Ureter (tissue), 1 donor: ENCODE data around the gene SPRYD4. TPM values are rescaled to one million over a fixed set of nuclear protein-coding genes. Genes with fewer than 3 reads are reported as not detected.
"Not testable (repeated sequence)": the region's sequence is repeated elsewhere in the genome, so short reads cannot be mapped to it uniquely, and the experiment has no call there.

Source experiments
- DNase-seq: peaks from one replicate; pipeline ENCODE4 v3.0.0-alpha.2; 2020; ENCODE audit warnings: low spot score
- total RNA-seq: library from RNA; stranded (reverse); gene quantifications from one replicate; pipeline ENCODE4 v1.2.4, GENCODE V29; 2023
- donor health status: DM: yes; HTN: yes; CAD: no.

The SPRYD4 gene
- total RNA-seq, 1 donor from 2014 or later: 6.8 TPM

DNA sequence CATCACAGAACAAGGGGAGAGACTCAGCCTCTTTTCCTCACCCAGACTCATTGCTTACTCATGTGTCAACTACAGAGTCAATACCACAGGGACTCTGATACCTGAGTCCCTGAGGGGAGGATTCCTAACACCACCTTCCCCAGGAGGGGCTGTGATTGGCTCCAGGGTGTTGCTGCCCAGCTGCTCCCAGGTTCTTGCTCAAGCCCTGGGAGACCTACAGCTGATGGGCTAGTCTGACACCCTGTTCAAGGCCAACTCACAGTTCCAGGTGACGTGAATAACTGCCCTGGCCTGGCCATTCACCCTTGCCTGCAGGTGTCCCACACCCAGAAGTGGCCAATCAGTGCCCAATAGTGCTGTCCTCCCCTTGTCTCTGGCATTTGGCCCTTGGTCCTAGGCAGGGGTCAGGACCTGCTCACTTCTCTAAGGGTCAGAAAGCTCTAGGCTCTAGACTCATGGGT lies 8.6 kb downstream of the SPRYD4 start:
- no peak for DNase-seq

DNA sequence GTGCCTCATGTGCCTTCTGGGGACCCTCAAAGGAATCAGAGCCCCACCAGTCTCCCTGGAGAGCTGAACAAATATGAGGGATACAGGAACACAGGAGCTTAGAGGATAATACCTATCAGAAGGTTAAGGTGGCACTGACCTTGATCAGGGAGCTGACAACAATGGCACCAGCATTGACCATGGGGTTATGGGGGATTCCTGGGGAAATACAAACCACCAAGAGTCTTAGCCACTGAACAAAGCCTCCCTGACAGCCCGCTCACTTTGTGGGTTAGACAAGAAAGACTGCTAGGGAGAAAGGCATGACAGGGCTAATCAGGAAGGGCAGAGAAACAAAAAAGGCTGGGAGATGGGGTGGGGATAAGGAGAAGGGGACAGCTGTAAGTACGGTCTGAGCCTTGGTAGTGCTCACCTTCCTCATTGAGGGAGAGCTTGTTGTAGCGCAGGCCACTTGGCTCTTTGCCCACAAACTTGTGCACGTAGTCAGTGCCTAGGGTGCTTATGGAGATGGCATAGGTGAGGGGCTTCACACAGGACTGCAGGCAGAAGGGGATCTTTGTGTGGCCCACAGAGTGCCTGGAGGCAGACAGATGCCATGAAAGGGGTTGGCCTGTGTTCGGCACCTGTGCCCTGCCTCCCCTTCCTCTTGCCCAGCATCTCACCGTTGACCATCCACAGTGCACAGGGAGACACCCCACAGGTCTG lies 9.3 kb downstream of the SPRYD4 start:
- no peak for DNase-seq

DNA sequence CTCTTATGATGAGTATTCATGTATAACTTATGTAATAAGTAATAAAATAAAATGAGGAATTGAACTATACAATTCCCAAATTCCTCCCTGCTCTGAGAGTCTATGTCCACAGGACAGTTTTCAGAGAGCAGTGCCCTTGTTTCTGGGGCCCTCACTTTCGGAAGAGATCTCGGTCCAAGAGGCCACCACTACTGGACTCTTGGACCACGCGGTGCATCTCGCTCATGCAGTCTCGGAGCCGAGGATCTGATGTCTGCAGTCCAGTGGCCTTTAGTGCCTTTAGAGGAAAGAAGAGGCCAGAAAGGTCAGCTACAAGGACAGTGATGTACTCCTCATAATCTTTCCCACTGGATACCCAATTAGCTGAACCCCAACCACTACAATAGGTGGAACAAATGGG lies 11.2 kb downstream of the SPRYD4 start:
- no peak for DNase-seq

DNA sequence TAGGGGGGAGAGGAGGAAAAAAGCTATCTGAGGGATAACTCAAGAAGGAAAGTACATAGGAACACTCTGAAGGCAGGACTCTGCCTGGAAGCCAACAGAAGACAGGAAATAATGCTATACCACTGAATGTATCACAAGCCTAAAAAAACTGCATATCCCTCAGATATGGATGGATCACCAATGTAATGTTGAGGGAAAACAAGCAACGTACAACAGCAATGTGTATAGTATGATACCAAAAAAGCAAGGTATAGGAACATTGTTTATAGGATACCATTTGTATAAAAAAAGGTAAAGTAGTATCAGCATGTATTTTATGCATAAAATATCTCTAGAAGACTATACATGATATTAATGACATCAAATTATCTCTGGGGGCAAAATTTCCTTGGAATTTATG lies 16.2 kb downstream of the SPRYD4 start:
- no peak for DNase-seq

DNA sequence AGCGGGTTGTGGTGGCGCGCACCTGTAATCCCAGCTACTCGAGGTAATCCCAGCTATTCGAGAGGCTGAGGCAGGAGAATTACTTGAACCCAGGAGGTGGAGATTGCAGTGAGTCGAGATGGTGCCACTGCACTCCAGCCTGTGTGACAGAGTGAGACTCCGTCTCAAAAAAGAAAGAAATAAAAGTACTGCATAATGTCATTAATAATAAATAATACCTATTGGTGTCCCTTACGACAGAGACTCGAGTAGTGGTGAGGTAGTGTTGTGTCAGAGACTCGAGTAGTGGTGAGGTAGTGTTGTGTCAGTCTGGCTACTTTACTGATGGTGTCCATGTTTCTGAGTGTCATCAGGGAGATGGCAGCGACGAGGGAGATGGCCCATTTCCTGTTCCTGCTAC lies 18.3 kb downstream of the SPRYD4 start:
- DNase-seq: no peak

DNA sequence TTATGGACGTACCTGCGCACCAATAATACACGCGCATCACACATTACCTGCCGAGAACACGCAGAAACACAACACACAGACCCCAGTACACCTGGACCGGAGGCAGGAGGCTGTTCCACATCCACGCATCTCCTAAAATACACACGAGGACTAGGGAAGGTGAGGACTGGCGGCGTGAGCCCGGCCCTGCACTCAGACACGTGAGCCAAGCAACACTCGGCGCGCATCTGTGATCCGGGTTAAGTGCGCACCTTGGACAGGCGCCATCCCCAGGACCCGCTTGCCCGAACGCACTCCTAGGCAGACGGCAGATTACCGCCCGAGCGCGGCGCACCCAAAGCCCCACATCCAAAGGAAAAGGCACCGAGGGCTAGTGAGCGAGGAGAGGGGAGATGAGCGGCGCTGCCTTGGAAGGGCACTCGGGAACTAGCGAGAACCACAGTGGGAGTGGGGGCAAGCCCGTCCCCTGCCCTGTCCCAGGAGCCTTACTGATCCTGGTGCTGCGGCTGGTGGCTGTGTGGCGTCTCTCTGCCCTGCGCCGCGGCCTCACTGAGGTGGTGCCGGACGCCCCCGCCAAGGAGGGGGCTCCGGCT lies 19.2 kb downstream of the SPRYD4 start:
- DNase-seq: no peak

DNA sequence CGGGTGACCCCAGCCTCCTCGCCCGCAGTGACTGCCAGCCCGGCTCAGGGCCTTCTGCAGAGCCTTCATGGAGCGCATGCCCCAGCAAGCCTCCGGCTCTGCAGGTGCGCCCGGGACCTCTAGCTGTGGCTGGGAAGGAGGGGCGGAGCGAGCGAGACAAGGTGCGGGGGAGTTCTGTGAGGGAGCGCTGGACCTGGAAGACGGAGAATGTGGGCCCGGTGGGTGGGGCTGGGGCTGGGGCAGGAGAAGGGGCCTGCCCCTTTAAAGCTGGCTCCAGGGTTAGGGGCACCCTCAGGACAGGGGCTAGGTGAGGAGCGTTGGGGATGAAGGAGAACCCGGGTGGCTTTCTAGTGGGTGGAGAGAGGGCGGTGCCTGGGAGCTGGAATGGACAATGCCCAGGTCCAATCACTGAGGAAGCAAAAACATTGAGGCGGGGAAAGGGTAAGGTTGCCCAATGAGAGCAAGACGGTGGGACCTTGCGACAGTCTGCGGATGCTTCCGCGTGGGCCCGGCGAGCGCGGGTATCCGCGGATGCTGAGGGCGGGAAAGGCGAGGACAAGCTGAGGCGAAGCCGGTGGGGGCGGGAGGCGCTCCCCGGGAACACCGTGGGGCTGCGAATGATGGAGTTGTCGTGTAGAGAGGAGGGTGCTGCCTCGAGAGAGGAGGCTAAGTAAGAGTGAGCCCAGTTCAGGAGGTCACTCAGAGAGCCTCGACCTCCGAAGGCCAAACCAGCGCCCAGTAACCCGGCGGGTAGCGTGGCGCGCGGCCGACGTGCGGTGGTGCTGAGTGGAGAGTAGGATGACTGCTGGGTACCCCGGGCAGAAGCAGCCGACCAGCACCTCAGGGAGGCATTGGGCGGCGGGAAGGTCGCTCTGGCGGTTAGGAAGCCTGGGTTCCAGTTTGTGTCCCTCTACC lies 19.9 kb downstream of the SPRYD4 start, which contains the start of gene GLS2:
TSS of gene GLS2 (minus strand) at position 121 of the 915 bp plus-strand sequence. CDS start at position 78, 43 bp downstream.
- DNase-seq: peak; percentile 86

DNA sequence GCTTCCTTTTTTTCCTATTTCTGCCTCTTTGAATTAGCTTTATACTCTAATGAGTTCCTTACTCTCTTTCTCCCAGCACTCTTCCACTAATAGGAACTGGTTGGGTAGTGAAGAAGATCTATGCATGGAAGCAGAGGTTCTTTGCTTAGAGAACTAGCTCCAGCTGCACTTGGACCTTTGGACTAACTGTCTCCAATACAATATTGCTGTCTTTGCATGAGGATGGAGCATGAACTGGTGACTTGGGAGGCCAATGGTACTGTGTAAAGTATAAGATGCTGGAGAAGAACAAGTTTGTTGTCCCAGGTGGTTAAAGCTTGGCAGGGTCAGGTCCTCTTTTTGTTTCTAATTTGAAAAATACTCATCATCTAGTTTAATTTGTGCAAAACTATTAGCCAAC lies 22.0 kb downstream of the SPRYD4 start:
- DNase-seq: no peak

DNA sequence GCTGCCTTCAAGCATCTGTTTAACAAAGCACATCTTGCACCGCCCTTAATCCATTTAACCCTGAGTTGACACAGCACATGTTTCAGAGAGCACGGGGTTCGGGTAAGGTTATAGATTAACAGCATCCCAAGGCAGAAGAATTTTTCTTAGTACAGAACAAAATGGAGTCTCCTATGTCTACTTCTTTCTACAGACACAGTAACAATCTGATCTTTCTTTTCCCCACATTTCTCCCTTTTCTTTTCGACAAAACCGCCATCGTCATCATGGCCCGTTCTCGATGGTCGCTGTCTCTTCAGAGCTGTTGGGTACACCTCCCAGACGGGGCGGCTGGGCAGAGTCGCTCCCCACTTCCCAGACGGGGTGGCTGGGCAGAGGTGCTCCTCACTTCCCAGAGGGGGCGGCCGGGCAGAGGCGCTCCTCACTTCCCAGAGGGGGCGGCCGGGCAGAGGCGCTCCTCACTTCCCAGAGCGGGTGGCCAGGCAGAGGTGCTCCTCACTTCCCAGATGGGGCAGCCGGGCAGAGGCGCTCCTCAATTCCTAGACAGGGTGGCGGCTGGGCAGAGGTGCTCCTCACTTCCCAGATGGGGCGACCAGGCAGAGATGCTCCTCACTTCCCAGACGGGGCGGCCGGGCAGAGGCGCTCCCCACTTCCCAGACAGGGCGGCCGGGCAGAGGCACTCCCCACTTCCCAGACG lies 25.2 kb downstream of the SPRYD4 start:
- not testable (repeated sequence) for DNase-seq

DNA sequence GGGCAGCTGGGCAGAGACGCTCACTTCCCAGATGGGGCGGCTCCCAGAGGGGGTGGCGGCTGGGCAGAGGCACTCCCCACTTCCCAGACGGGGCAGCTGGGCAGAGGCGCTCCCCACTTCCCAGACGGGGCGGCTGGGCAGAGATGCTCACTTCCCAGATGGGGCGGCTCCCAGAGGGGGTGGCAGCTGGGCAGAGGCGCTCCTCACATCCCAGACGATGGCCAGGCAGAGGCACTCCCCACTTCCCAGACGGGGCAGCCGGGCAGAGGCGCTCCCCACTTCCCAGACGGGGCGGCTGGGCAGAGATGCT lies 25.7 kb downstream of the SPRYD4 start:
- not testable (repeated sequence) for DNase-seq

DNA sequence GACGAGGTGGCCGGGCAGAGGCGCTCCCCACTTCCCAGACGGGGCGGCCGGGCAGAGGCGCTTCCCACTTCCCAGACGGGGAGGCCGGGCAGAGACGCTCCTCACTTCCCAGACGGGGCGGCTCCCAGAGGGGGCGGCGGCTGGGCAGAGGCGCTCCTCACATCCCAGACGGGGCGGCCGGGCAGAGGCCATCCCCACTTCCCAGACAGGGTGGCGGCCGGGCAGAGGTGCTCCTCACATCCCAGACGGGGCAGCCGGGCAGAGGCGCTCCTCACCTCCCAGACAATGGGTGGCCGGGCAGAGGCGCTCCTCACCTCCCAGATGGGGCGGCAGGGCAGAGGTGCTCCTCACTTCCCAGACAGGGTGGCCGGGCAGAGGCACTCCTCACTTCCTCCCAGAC lies 26.1 kb downstream of the SPRYD4 start:
- not testable (repeated sequence) for DNase-seq

DNA sequence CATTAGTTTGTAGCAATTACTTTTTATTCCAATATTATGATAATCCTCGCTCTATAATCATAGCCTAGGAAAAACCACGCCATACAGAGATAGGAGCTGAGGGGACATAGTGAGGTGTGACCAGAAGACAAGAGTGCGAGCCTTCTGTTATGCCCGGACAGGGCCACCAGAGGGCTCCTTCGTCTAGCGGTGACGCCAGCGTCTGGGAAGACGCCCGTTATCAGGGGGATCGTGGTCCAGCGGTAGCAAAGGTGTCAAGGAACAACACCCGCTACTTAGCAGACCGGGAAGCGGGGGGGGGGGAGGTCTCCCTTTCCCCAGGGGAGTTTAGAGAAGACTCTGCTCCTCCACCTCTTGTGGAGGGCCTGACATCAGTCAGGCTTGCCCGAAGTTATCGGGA lies 28.3 kb downstream of the SPRYD4 start:
- peak; percentile 51 for DNase-seq

DNA sequence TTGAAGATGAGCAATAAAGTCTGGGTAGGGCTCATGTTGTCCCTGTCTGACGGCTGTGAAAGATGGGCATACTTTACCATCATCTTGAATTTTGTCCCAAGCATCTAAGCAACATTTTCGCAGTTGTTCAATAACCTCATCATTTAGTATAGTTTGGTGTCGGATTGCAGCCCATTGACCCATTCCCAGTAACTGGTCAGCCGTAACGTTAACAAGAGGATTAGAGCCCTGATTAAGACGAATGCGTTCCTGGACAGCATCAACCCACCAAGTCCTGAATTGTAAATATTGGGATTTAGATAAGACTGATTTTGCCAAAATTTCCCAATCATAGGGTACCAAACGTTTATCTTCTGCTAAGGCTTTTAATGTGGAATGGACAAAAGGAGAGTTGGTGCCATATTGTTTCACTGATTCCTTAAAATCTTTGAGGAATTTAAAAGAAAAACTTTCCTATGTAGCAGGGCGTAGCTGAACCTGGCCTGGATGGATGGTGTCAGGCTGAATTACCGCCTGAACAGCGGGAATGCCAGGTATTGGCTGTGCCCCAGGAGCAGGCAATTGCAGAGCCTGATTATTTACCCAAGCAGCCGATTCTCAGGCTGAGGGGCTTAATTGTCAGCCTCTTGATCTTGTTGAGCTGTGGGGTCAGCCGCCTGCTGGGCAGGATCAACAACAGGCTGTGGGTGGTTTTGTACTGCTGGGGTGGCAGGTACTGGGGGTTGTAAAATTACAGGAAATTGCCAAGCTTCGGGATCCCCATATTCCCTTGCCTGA lies 29.9 kb downstream of the SPRYD4 start:
- not testable (repeated sequence) for DNase-seq

DNA sequence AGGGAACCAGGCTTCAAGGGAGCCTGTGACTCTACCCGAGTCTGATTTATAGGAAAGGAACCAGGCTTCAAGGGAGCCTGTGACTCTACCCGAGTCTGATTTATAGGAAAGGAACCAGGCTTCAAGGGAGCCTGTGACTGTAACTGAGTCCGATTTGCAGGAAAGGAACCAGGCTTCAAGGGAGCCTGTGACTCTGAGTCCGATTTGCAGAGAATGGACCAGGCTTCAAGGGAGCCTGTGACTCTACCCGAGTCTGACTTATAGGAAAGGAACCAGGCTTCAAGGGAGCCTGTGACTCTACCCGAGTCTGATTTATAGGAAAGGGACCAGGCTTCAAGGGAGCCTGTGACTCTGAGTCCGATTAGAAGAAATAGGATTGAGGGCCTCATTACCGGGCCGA lies 31.1 kb downstream of the SPRYD4 start:
- DNase-seq: not testable (repeated sequence)

DNA sequence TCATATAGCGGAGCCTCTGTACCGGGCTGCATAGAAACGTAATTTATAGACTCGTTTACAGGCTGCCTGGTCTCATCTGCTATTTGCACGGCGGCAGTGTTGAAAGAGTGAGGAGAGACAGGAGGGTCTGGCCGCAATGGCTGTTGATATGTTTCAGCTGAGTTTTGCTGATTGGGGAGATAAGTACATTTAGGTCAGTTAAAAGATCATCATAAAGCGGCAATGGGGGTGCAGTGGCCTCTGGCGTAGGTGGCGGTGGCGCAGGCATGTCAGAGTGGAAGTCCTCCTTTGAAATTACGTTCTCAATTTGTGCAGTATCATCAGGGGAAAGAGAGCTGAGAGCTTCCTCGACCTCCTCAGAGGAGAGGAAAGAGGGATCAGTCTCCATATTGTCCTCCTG lies 31.5 kb downstream of the SPRYD4 start:
- DNase-seq: not testable (repeated sequence)

DNA sequence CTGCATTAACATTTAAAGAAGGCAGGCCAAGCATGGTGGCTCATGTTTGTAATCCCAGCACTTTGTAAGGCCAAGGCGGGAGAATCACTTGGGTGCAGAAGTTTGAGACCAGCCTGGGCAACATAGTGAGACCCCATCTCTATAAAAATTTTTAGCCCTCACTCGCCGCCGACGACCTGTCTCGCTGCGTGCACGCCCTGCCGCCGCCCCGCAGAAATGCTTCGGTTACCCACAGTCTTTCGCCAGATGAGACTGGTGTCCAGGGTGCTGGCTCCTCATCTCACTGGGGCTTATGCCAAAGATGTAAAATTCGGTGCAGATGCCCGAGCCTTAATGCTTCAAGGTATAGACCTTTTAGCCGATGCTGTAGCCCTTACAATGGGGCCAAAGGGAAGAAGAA lies 42.4 kb downstream of the SPRYD4 start:
- DNase-seq: no peak

DNA sequence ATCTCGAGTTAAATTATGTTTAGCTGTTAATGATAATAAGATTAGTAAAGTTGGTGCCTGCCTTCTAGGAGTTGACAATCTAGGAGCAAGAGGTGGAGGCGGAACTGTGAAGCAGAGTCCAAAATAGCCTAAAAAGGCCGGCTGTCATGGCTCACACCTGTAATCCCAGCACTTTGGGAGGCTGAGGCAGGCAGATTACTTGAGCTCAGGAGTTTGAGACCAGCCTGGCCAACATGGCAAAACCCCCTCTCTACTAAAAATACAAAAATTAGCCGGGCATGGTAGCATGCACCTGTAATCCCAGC lies 45.6 kb downstream of the SPRYD4 start:
- DNase-seq: not testable (repeated sequence)

DNA sequence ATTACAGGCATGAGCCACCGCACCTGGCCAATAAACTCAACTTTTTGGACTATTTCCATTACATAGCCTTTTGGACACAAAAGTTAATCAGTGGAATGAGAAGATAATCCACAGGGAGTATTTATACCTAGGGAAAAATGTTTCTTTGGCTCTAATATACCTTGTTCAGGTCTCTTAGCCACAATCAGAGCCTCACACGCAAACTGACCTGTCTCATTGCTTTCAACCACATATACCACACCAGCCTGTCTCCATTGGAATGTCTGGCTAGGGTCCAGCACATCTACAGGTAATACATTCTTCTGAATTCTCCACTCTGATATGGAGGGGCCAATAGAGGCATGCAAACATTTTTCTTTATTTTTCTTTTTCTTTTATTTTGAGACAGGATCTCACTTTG lies 49.5 kb downstream of the SPRYD4 start:
- no peak for DNase-seq

DNA sequence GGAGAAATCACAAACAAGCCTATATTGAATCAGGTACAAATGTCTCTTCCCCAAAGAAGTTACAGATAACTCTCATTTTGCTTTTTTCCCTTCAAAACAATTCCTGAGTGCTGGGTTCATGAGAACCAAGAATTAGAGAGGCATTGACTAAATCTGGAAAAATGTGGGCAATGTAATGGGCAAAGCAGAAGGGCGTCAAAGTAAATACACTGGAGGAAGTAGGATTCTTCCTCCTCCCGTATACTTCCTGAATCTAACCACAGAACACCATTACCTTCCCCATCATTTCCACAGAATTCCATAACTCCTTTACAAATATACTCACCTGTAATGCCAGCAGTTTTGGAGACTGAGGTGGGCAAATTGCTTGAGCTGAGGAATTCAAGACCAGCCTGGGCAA lies 50.2 kb downstream of the SPRYD4 start:
- no peak for DNase-seq

DNA sequence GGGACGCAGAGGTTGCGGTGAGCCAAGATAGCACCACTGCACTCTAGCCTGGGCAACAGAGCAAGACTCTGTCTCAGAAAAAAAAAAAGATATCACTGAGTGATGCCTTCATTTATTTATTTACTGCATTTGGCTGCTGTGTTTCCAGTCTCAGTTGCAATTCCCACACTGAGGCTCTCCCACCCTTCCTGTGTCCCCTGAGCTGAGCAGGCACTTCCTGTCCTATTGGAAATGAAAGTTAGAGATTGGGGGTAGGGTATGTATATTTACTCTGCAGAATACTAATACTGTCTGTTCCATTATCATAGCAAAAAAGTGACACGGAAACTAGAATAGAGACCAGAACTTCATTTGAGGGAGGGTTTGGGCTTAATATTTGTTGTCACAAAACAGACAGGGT lies 51.7 kb downstream of the SPRYD4 start:
- DNase-seq: no peak

DNA sequence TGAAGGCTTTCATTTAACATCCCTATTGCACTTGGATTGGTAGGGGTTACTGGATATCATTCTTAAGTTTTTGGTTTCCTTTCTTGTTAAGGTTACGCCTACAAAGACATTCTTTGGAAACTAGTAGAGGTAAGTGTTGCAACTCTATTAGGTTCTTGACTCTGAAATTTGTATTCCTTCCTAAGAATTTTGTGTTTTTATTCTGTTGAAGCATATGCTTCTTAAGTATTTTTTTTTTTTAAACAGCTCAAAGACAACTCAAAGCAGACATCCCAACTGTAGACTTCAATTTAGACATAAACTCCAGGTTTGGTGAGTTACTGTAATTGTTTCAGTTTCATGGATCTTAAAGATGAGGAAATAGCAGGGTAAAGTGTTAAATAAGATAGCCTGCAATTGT lies 52.1 kb downstream of the SPRYD4 start:
- no peak for DNase-seq
